ENCODE measurements around the gene ATP1A3. TPM values are rescaled to one million over a fixed set of nuclear protein-coding genes. Genes with fewer than 3 reads are reported as not detected.

The ATP1A3 gene
- total and polyA plus RNA-seq, 2 of the 13 experiments (the other 11 are each of a cell fraction or from before 2014, with no cell fraction given) = 0.01 to 0.04 TPM

DNA sequence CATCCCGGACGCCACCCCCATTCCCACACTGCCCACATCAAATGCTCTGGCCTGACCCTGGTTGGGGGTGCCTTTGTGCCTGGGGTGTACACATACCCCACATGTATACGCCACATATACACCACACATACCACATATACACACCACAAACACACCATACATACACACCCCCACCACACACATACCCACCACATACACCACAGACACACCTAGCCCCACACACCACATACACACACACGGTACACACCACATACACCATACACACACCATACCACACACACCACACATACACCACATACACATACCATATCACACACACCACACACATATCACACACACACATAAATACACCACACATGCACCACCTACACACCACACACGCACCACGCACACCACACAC is 75.9 kb downstream of the ATP1A3 start:
- no peaks in the 10 kb centered on the region for H3K36me3 ChIP-seq (replicated peaks in 1 of 2; ENCODE audit: control insufficient read depth in 1 of 2, insufficient read depth in 2 of 2, low read length in 2 of 2)
- no peak overlapping the region for H3K9ac ChIP-seq (ENCODE audit: insufficient read depth, low read depth, low read length)
- FAIRE-seq (no peak), ATAC-seq (no peak), DNase-seq (ENCODE audit: low spot score) (no peak)
- H3K27me3 ChIP-seq (ENCODE audit: control insufficient read depth in 1 of 2, insufficient read depth in 2 of 2, low read length in 2 of 2) = peaks cover 7 to 39% of the 10 kb centered on the region in 2 experiments
- intact Hi-C loops (cut with micrococcal nuclease; ENCODE audit: unreplicated experiment) (no loop called here), in situ Hi-C loops (cut with HindIII; ENCODE audit: extremely low pct_ligation_motif_present, low pct_unique_long_range_greater_than_20kb) (no loop called here)
- no peaks in the 10 kb centered on the region for H3K79me2 ChIP-seq (ENCODE audit: insufficient read depth, low read length)
- H3K9me3 ChIP-seq (ENCODE audit: low read length) = no peaks in the 10 kb centered on the region
- no peak overlapping the region for H3K4me2 ChIP-seq (ENCODE audit: low read depth, low read length)
- H3K4me1 ChIP-seq (ENCODE audit: insufficient read depth, low read length) = no peaks in the 10 kb centered on the region
- H2AFZ ChIP-seq (ENCODE audit: low read length) = no peak overlapping the region
- no peak overlapping the region for H3K4me3 ChIP-seq (replicated peaks in 1 of 3; ENCODE audit: insufficient read depth in 1 of 3, low read depth in 2 of 3, low read length in 3 of 3)
- CTCF ChIA-PET (ENCODE audit: low intra/inter-chr PET ratio, low total read pairs) = no interaction called here
- 85% methylated on average over 4 of the region's 6 CpGs for WGBS (ENCODE audit: low lambda C conversion rate)
- TF ChIP-seq ZNF350 (CRISPR knock-in tag; IDR thresholded peaks at IDR 0.05; ENCODE audit: borderline replicate concordance, low read depth) = no peak
- TF ChIP-seq, protein P1, sequence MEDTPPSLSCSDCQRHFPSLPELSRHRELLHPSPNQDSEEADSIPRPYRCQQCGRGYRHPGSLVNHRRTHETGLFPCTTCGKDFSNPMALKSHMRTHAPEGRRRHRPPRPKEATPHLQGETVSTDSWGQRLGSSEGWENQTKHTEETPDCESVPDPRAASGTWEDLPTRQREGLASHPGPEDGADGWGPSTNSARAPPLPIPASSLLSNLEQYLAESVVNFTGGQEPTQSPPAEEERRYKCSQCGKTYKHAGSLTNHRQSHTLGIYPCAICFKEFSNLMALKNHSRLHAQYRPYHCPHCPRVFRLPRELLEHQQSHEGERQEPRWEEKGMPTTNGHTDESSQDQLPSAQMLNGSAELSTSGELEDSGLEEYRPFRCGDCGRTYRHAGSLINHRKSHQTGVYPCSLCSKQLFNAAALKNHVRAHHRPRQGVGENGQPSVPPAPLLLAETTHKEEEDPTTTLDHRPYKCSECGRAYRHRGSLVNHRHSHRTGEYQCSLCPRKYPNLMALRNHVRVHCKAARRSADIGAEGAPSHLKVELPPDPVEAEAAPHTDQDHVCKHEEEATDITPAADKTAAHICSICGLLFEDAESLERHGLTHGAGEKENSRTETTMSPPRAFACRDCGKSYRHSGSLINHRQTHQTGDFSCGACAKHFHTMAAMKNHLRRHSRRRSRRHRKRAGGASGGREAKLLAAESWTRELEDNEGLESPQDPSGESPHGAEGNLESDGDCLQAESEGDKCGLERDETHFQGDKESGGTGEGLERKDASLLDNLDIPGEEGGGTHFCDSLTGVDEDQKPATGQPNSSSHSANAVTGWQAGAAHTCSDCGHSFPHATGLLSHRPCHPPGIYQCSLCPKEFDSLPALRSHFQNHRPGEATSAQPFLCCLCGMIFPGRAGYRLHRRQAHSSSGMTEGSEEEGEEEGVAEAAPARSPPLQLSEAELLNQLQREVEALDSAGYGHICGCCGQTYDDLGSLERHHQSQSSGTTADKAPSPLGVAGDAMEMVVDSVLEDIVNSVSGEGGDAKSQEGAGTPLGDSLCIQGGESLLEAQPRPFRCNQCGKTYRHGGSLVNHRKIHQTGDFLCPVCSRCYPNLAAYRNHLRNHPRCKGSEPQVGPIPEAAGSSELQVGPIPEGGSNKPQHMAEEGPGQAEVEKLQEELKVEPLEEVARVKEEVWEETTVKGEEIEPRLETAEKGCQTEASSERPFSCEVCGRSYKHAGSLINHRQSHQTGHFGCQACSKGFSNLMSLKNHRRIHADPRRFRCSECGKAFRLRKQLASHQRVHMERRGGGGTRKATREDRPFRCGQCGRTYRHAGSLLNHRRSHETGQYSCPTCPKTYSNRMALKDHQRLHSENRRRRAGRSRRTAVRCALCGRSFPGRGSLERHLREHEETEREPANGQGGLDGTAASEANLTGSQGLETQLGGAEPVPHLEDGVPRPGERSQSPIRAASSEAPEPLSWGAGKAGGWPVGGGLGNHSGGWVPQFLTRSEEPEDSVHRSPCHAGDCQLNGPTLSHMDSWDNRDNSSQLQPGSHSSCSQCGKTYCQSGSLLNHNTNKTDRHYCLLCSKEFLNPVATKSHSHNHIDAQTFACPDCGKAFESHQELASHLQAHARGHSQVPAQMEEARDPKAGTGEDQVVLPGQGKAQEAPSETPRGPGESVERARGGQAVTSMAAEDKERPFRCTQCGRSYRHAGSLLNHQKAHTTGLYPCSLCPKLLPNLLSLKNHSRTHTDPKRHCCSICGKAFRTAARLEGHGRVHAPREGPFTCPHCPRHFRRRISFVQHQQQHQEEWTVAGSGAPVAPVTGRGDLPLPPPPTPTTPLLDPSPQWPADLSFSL (CRISPR knock-in tag; IDR thresholded peaks at IDR 0.05) = 0 out of 2 replicates have a peak, but pooled peaks have one; percentile 40
- no TSS peak for BruUV-seq (replicated peaks)
- POLR2A ChIA-PET = no interaction called here
- H3K27ac ChIP-seq (ENCODE audit: extremely low read length, insufficient read depth, low read length) = no peak overlapping the region
- no peaks in the 10 kb centered on the region for H4K20me1 ChIP-seq (ENCODE audit: insufficient read depth, low read length)

All from HepG2 (cell line).